K562 (cell line): ENCODE measurements around the gene IPO9.

Experiments
- BACH1 ChIP-seq: fragments of 200-800 bp; sonication (Bioruptor generic); IDR thresholded peaks from 2 replicates; pipeline ENCODE4 v1.6.1; 2016; ENCODE audit warnings: missing genetic modification characterization, missing compliant biosample characterization
- BRCA1 ChIP-seq, 2 experiments: fragments of 450-650 bp in 1 of 2; sonication (generic) in 1 of 2; formaldehyde crosslinking in 1 of 2; IDR thresholded peaks; 2 replicates each; pipeline versions ENCODE4 v1.5.0 to v1.6.1; 2017 to 2020; ENCODE audit warnings: mild to moderate bottlenecking in 1 of 2, missing genetic modification reagents in 1 of 2
- BRF1 ChIP-seq: IDR thresholded peaks from 3 replicates; pipeline ENCODE4 v1.6.1; 2011; ENCODE audit warnings: borderline replicate concordance, mild to moderate bottlenecking; ENCODE audit not compliant: insufficient read length; ENCODE audit errors: extremely low read depth
- E2F1 ChIP-seq: sonication (generic); formaldehyde crosslinking; IDR thresholded peaks from 2 replicates; pipeline ENCODE4 v1.8.1; 2023; ENCODE audit warnings: mild to moderate bottlenecking, missing genetic modification reagents, moderate library complexity
- MAX ChIP-seq: sonication (generic); formaldehyde crosslinking; IDR thresholded peaks from 2 replicates; pipeline ENCODE4 v1.9.0; 2022; ENCODE audit warnings: mild to moderate bottlenecking, missing genetic modification reagents
- MAZ ChIP-seq, 2 experiments: fragments of 450-650 bp in 1 of 2; sonication (generic) in 1 of 2; formaldehyde crosslinking; IDR thresholded peaks in 1 of 2; conservative IDR thresholded peaks in 1 of 2; 2 replicates each; pipeline versions ENCODE4 v1.4.0 to v1.5.0; 2020; ENCODE audit warnings: mild to moderate bottlenecking in 1 of 2, missing genetic modification reagents in 1 of 2
- POLR2A ChIP-seq: fragments of 450-650 bp; conservative IDR thresholded peaks from 2 replicates; pipeline ENCODE4 v1.6.1; 2016
- PRPF4 ChIP-seq: fragments of 200-400 bp; formaldehyde crosslinking; IDR thresholded peaks from one replicate; pipeline ENCODE4 v1.6.1; 2017; ENCODE audit warnings: low read length, low read depth, mild to moderate bottlenecking; ENCODE audit not compliant: insufficient read depth, poor library complexity, severe bottlenecking
- ZNF707 ChIP-seq: fragments of 250-450 bp; sonication (Bioruptor Pico); conservative IDR thresholded peaks from 2 replicates; pipeline ENCODE4 v1.8.0; 2022; ENCODE audit warnings: inconsistent platforms, mild to moderate bottlenecking, moderate library complexity
- ZNF785 ChIP-seq: fragments of 250-450 bp; sonication (Bioruptor Pico); IDR thresholded peaks from 2 replicates; pipeline ENCODE4 v1.4.0; 2020; ENCODE audit warnings: mild to moderate bottlenecking

- TF ChIP-seq ZNF785 (CRISPR knock-in tag) = no peak
- TF ChIP-seq MAX = no peak; the same call in 1 of the 2 replicates
- no peak for TF ChIP-seq BACH1
- peak; percentile 71 to 86; a peak in 3 of 4 replicates for TF ChIP-seq MAZ (CRISPR knock-in tag; conservative IDR thresholded peaks at IDR 0.05 in 1 of 2, IDR thresholded peaks at IDR 0.05 in 1 of 2)
- TF ChIP-seq PRPF4 = no peak
- no peak for TF ChIP-seq BRCA1 (IDR thresholded peaks at IDR 0.05)
- TF ChIP-seq BRCA1 (CRISPR knock-in tag; IDR thresholded peaks at IDR 0.05) = no peak
- TF ChIP-seq BRF1 = no peak
- TF ChIP-seq E2F1 (CRISPR knock-in tag) = no peak
- no peak for TF ChIP-seq POLR2A
- TF ChIP-seq ZNF707 (CRISPR knock-in tag) = no peak
Measured at GRCh38 chr1:201895913-201896807, 67.2 kb downstream of the IPO9 start.
